IMR-90 (cell line): Measurements from ENCODE around the gene OTUD7B. TPM values are rescaled to one million over a fixed set of nuclear protein-coding genes. Genes with fewer than 3 reads are reported as not detected.

ENCODE experiments used
- ATAC-seq: fragments of 200-7000 bp; cut with Tn5 transposase; 2 replicates; pipeline ENCODE4 v1.9.1; 2020; ENCODE audit warnings: low read depth, mild to moderate bottlenecking, moderate library complexity
- BruUV-seq: library from RNA; stranded (reverse); fragments of 400-500 nt; replicated peaks from 2 replicates; lab custom pipeline; 2021; lab: Mats Ljungman, UMichigan
- CTCF ChIA-PET: fragments of 300-600 bp; formaldehyde crosslinking; extraction: SDS; loops from one replicate; lab custom pipeline; 2021; ENCODE audit warnings: antibody characterized with exemption; lab: Yijun Ruan, JAX
- POLR2A ChIA-PET: fragments of 300-600 bp; sonication (Branson Sonifier 250); formaldehyde crosslinking; loops from one replicate; lab custom pipeline; 2022; ENCODE audit warnings: antibody characterized with exemption; ENCODE audit not compliant: unreplicated experiment; lab: Charles Lee
- DNase-seq: peaks from one replicate; pipeline ENCODE4 v3.0.0; 2013
- H2AFZ ChIP-seq: replicated peaks from 2 replicates; pipeline ENCODE3; 2013; ENCODE audit warnings: low read length, mild to moderate bottlenecking; ENCODE audit not compliant: poor library complexity
- H2AK5ac ChIP-seq: 2 replicates; pipeline ENCODE4 v1.6.1; 2013; ENCODE audit warnings: low read depth, low read length, inconsistent platforms
- H2AK9ac ChIP-seq: replicated peaks from 2 replicates; pipeline ENCODE3; 2013; ENCODE audit warnings: mild to moderate bottlenecking, low read depth, low read length, moderate library complexity; ENCODE audit not compliant: poor library complexity
- H2BK120ac ChIP-seq: 2 replicates; pipeline ENCODE4 v1.6.1; 2013; ENCODE audit warnings: low read depth, low read length, inconsistent platforms
- H2BK15ac ChIP-seq: 3 replicates; pipeline ENCODE4 v1.6.1; 2013; ENCODE audit warnings: low read depth, low read length, inconsistent platforms
- H2BK20ac ChIP-seq: 2 replicates; pipeline ENCODE4 v1.6.1; 2013; ENCODE audit warnings: low read depth, mild to moderate bottlenecking, inconsistent platforms, low read length, moderate library complexity
- H2BK5ac ChIP-seq: 2 replicates; pipeline ENCODE4 v1.6.1; 2013; ENCODE audit warnings: mild to moderate bottlenecking, low read depth, low read length, inconsistent platforms; ENCODE audit not compliant: poor library complexity, severe bottlenecking
- H3K14ac ChIP-seq: replicated peaks from 2 replicates; pipeline ENCODE4 v1.6.1; 2013; ENCODE audit warnings: low read depth, low read length, inconsistent platforms
- H3K18ac ChIP-seq: 2 replicates; pipeline ENCODE4 v1.6.1; 2013; ENCODE audit warnings: low read depth, low read length, control low read depth
- H3K23ac ChIP-seq: 2 replicates; pipeline ENCODE4 v1.6.1; 2013; ENCODE audit warnings: low read depth, low read length, inconsistent platforms
- H3K27ac ChIP-seq: 2 replicates; pipeline ENCODE4 v1.5.1; 2013; ENCODE audit warnings: mild to moderate bottlenecking, control low read depth, low read length; ENCODE audit not compliant: insufficient read depth
- H3K27me3 ChIP-seq: 2 replicates; pipeline ENCODE4 v1.6.1; 2013; ENCODE audit warnings: low read length; ENCODE audit not compliant: control insufficient read depth, insufficient read depth
- H3K36me3 ChIP-seq: 2 replicates; pipeline ENCODE4 v1.6.1; 2013; ENCODE audit warnings: low read length, mixed read lengths; ENCODE audit not compliant: control insufficient read depth, insufficient read depth
- H3K4ac ChIP-seq: 2 replicates; pipeline ENCODE4 v1.6.1; 2013; ENCODE audit warnings: low read depth, low read length, inconsistent platforms
- H3K4me1 ChIP-seq: 2 replicates; pipeline ENCODE4 v1.6.1; 2013; ENCODE audit warnings: low read length, mixed read lengths; ENCODE audit not compliant: control insufficient read depth, insufficient read depth
- H3K4me2 ChIP-seq: 2 replicates; pipeline ENCODE4 v1.6.1; 2013; ENCODE audit warnings: low read depth, mild to moderate bottlenecking, control low read depth, low read length, moderate library complexity
- H3K4me3 ChIP-seq: 2 replicates; pipeline ENCODE4 v1.5.1; 2013; ENCODE audit warnings: low read depth, mild to moderate bottlenecking, control low read depth, low read length, moderate library complexity; ENCODE audit not compliant: insufficient read depth
- H3K56ac ChIP-seq: 2 replicates; pipeline ENCODE4 v1.6.1; 2013; ENCODE audit warnings: low read length, inconsistent platforms; ENCODE audit not compliant: insufficient read depth; ENCODE audit errors: extremely low read depth
- H3K79me1 ChIP-seq, 2 experiments: 2 replicates each; pipeline ENCODE4 v1.6.1; 2013; ENCODE audit warnings: low read length in 2 of 2, inconsistent platforms in 1 of 2, low read depth in 1 of 2
- H3K9ac ChIP-seq: 2 replicates; pipeline ENCODE4 v1.6.1; 2013; ENCODE audit warnings: low read depth, low read length, control low read depth
- H3K9me1 ChIP-seq: 2 replicates; pipeline ENCODE4 v1.6.1; 2013; ENCODE audit warnings: low read length, inconsistent platforms; ENCODE audit not compliant: insufficient read depth
- H3K9me3 ChIP-seq: 2 replicates; pipeline ENCODE4 v1.6.1; 2013; ENCODE audit warnings: low read length; ENCODE audit not compliant: control insufficient read depth, insufficient read depth
- H4K20me1 ChIP-seq: 2 replicates; pipeline ENCODE4 v1.6.1; 2013; ENCODE audit warnings: low read length, inconsistent platforms; ENCODE audit not compliant: insufficient read depth
- H4K5ac ChIP-seq: 2 replicates; pipeline ENCODE4 v1.6.1; 2013; ENCODE audit warnings: mild to moderate bottlenecking, low read depth, low read length, control low read depth
- H4K8ac ChIP-seq, 2 experiments: 2 replicates each; pipeline ENCODE4 v1.6.1; 2013; ENCODE audit warnings: low read depth in 2 of 2, low read length in 2 of 2, control low read depth in 1 of 2, inconsistent platforms in 1 of 2
- H4K91ac ChIP-seq: 2 replicates; pipeline ENCODE4 v1.6.1; 2013; ENCODE audit warnings: low read depth, low read length, inconsistent platforms; ENCODE audit not compliant: insufficient read depth
- BHLHE40 ChIP-seq: fragments of 150-350 bp; IDR thresholded peaks from 2 replicates; pipeline ENCODE4 v1.6.1; 2016; ENCODE audit warnings: mild to moderate bottlenecking, low read depth, low read length
- CEBPB ChIP-seq: IDR thresholded peaks from 2 replicates; pipeline ENCODE4 v1.6.1; 2012; ENCODE audit warnings: low read depth, low read length, improper control_type of control experiment
- CHD1 ChIP-seq: IDR thresholded peaks from 2 replicates; pipeline ENCODE4 v1.6.1; 2012; ENCODE audit warnings: low read depth, low read length, improper control_type of control experiment
- CTCF ChIP-seq: conservative IDR thresholded peaks from 2 replicates; pipeline ENCODE4 v1.5.1; 2012; ENCODE audit warnings: mild to moderate bottlenecking, low read depth, low read length, improper control_type of control experiment
- ELK1 ChIP-seq: fragments of 150-350 bp; IDR thresholded peaks from 2 replicates; pipeline ENCODE4 v1.6.1; 2016; ENCODE audit warnings: low read depth, mild to moderate bottlenecking, low read length, moderate library complexity, borderline replicate concordance
- FOS ChIP-seq: fragments of 150-350 bp; IDR thresholded peaks from 2 replicates; pipeline ENCODE4 v1.6.1; 2016; ENCODE audit warnings: low read depth, low read length
- MAFK ChIP-seq: IDR thresholded peaks from 2 replicates; pipeline ENCODE4 v1.6.1; 2012; ENCODE audit warnings: low read depth, low read length, improper control_type of control experiment
- MXI1 ChIP-seq: IDR thresholded peaks from 2 replicates; pipeline ENCODE4 v1.6.1; 2012; ENCODE audit warnings: low read depth, mild to moderate bottlenecking, low read length, moderate library complexity, borderline replicate concordance
- NFE2L2 ChIP-seq: fragments of 150-350 bp; IDR thresholded peaks from 2 replicates; pipeline ENCODE4 v1.6.1; 2016; ENCODE audit warnings: low read depth, mild to moderate bottlenecking, low read length
- POLR2A ChIP-seq: IDR thresholded peaks from 2 replicates; pipeline ENCODE4 v1.6.1; 2012; ENCODE audit warnings: mild to moderate bottlenecking, low read depth, low read length
- RAD21 ChIP-seq: IDR thresholded peaks from 2 replicates; pipeline ENCODE4 v1.6.1; 2012; ENCODE audit warnings: low read length, improper control_type of control experiment
- RCOR1 ChIP-seq: IDR thresholded peaks from 2 replicates; pipeline ENCODE4 v1.6.1; 2012; ENCODE audit warnings: mild to moderate bottlenecking, low read length, improper control_type of control experiment; ENCODE audit not compliant: insufficient replicate concordance
- RFX5 ChIP-seq: IDR thresholded peaks from 2 replicates; pipeline ENCODE4 v1.8.0; 2012; ENCODE audit warnings: low read depth, mild to moderate bottlenecking, low read length, moderate library complexity
- SMC3 ChIP-seq: fragments of 150-350 bp; IDR thresholded peaks from 2 replicates; pipeline ENCODE4 v1.6.1; 2016; ENCODE audit warnings: low read depth, mild to moderate bottlenecking, antibody characterized with exemption, low read length, moderate library complexity
- USF2 ChIP-seq: fragments of 150-350 bp; IDR thresholded peaks from 2 replicates; pipeline ENCODE4 v1.6.1; 2017; ENCODE audit warnings: mild to moderate bottlenecking, antibody characterized with exemption, low read length, low read depth
- WGBS, 2 experiments: methylation state at CpG; one replicate each; pipeline versions ENCODE4 v1.1.5 to v1.1.7; 2013; ENCODE audit warnings: missing lambda C conversion rate in 2 of 2; ENCODE audit not compliant: insufficient read length in 1 of 2; ENCODE audit errors: extremely low coverage in 2 of 2; 5-methylcytosine and 5-hydroxymethylcytosine counted together
- dilution Hi-C: fragments of 300-500 bp; cut with HindIII; formaldehyde crosslinking; loops from one replicate; pipeline ENCODE4 v1.14.3; 2018; ENCODE audit warnings: low sequenced_read_pairs; ENCODE audit not compliant: unreplicated experiment
- in situ Hi-C: fragments of 300-500 bp; cut with MboI; formaldehyde crosslinking; loops from 3 replicates; pipeline ENCODE4 v1.14.3; 2019; ENCODE audit warnings: low sequenced_read_pairs, inconsistent platforms, mixed read lengths
- intact Hi-C: fragments of 100-400 bp; cut with micrococcal nuclease; formaldehyde crosslinking; loops from 2 replicates; pipeline ENCODE4 v1.10.0; 2022
- polyA plus RNA-seq, 3 experiments: library from polyadenylated mRNA; depleted of rRNA; stranded (reverse); fragments of >200 nt; gene quantifications; 2 replicates each; pipeline ENCODE4 v1.2.3, GENCODE V29; 2012; ENCODE audit warnings: low replicate concordance in 1 of 3
- total RNA-seq: library from RNA; depleted of rRNA; stranded (reverse); fragments of >200 nt; gene quantifications from 2 replicates; pipeline ENCODE4 v1.2.3, GENCODE V29; 2012

OTUD7B gene
- total and polyA plus RNA-seq, 2 of the 4 experiments (the other 2 are of a cell fraction), result 7.5 to 18.6 TPM

GRCh38 chr1:149916193-149916897 lies 94.2 kb downstream of the OTUD7B start:
- intact Hi-C loops (no loop called here), in situ Hi-C loops (no loop called here), dilution Hi-C loops (no loop called here)
- Histone ChIP-seq H4K5ac (no peak overlapping the region), H3K18ac (no peak overlapping the region), H3K27me3 (no peaks in the 10 kb centered on the region), H3K9me3 (no peaks in the 10 kb centered on the region), H3K9me1 (peaks cover 22% of the 10 kb centered on the region), H2BK20ac (no peak overlapping the region), H2BK5ac (no peak overlapping the region), H4K8ac (0 out of 4 replicates have a peak overlapping the region, but pooled peaks of 1 of the 2 experiments have one; percentile 25), H3K27ac (no peak overlapping the region), H3K4me2 (peak overlapping the region; percentile 100), H3K14ac (0 out of 2 replicates have a peak overlapping the region, but pooled peaks have one; percentile 45), H2BK15ac (no peak overlapping the region), H2AK5ac (peak overlapping the region; percentile 58), H2AK9ac (peak overlapping the region; percentile 97), H2AFZ (peak overlapping the region; percentile 99), H4K91ac (no peak overlapping the region), H4K20me1 (no peaks in the 10 kb centered on the region), H3K4me3 (peak overlapping the region; percentile 98), H3K9ac (no peak overlapping the region), H3K4me1 (peaks cover 12% of the 10 kb centered on the region), H3K23ac (peak overlapping the region; percentile 42; the same call in 1 of the 2 replicates), H3K4ac (0 out of 2 replicates have a peak overlapping the region, but pooled peaks have one; percentile 16), H2BK120ac (no peak overlapping the region), H3K79me1 (peaks cover 5 to 30% of the 10 kb centered on the region in 2 experiments; a peak in 3 of 4 replicates), H3K36me3 (peaks cover 15% of the 10 kb centered on the region), H3K56ac (no peak overlapping the region)
- ChIA-PET POLR2A (interaction anchor here (0.6 kb wide), 1 partner anchor 9 kb away, joined by 5 read pairs; no protein-coding TSS in a partner anchor), CTCF (interaction anchor here (0.6 kb wide), 1 partner anchor 265 kb away, joined by 3 read pairs; no protein-coding TSS in a partner anchor)
- TF ChIP-seq POLR2A, result no peak
- no peak for TF ChIP-seq FOS
- no peak for TF ChIP-seq CTCF
- no peak for TF ChIP-seq RAD21
- no peak for TF ChIP-seq CEBPB
- no peak for TF ChIP-seq USF2
- no peak for TF ChIP-seq SMC3
- no peak for TF ChIP-seq ELK1
- no peak for TF ChIP-seq NFE2L2
- TF ChIP-seq RFX5, result no peak
- TF ChIP-seq RCOR1, result no peak
- no peak for TF ChIP-seq BHLHE40
- no peak for TF ChIP-seq CHD1
- no peak for TF ChIP-seq MXI1
- TF ChIP-seq MAFK, result no peak
- no TSS peak for BruUV-seq
- WGBS, 2 experiments, result no CpG with 5 or more reads among the region's 9 CpGs
- ATAC-seq (no peak), DNase-seq (no peak)
